PC-3 (cell line): ENCODE results near the gene C2orf74. TPM values are rescaled to one million over a fixed set of nuclear protein-coding genes. Genes with fewer than 3 reads are reported as not detected.

ENCODE experiments used
- ATAC-seq: fragments of 200-7000 bp; cut with Tn5 transposase; 2 replicates; pipeline ENCODE4 v1.9.1; 2020; ENCODE audit warnings: mild to moderate bottlenecking, moderate library complexity
- BruUV-seq: library from RNA; stranded (reverse); fragments of 400-500 nt; replicated peaks from 2 replicates; lab custom pipeline; 2021; lab: Mats Ljungman, UMichigan
- CTCF ChIA-PET: fragments of 300-600 bp; sonication (Branson Sonifier 250); formaldehyde crosslinking; loops from one replicate; lab custom pipeline; 2022; ENCODE audit warnings: antibody characterized with exemption; lab: Charles Lee
- POLR2A ChIA-PET: fragments of 300-600 bp; sonication (Branson Sonifier 250); formaldehyde crosslinking; loops from one replicate; lab custom pipeline; 2022; ENCODE audit warnings: antibody characterized with exemption; ENCODE audit not compliant: unreplicated experiment; lab: Charles Lee
- DNase-seq: peaks from one replicate; pipeline ENCODE4 v3.0.0-alpha.2; 2015
- H2AFZ ChIP-seq: fragments of 300-600 bp; sonication (generic); 2 replicates; pipeline ENCODE4 v1.6.0; 2016; ENCODE audit warnings: antibody characterized with exemption, low read length
- H3F3A ChIP-seq: fragments of 300-600 bp; sonication (generic); one replicate; pipeline ENCODE4 v1.6.0; 2017; ENCODE audit warnings: antibody characterized with exemption, low read length, control low read depth, mild to moderate bottlenecking; ENCODE audit not compliant: unreplicated experiment
- H3K27ac ChIP-seq: fragments of 300-600 bp; sonication (generic); 2 replicates; pipeline ENCODE4 v1.5.1; 2016; ENCODE audit warnings: mild to moderate bottlenecking, low read length
- H3K27me3 ChIP-seq: fragments of 300-600 bp; sonication (generic); 2 replicates; pipeline ENCODE4 v1.6.1; 2016; ENCODE audit warnings: low read length, mixed read lengths
- H3K36me3 ChIP-seq: fragments of 300-600 bp; sonication (generic); 2 replicates; pipeline ENCODE4 v1.6.1; 2016; ENCODE audit warnings: low read depth, mixed run types, low read length, mixed read lengths
- H3K4me1 ChIP-seq: fragments of 300-600 bp; sonication (generic); 2 replicates; pipeline ENCODE4 v1.5.1; 2016; ENCODE audit warnings: low read length; ENCODE audit not compliant: insufficient read depth
- H3K4me2 ChIP-seq: fragments of 300-600 bp; sonication (generic); 2 replicates; pipeline ENCODE4 v1.6.0; 2016; ENCODE audit warnings: low read length
- H3K4me3 ChIP-seq: fragments of 300-600 bp; sonication (generic); 2 replicates; pipeline ENCODE4 v1.5.1; 2016; ENCODE audit warnings: mild to moderate bottlenecking, low read length, mixed read lengths
- H3K79me2 ChIP-seq: fragments of 300-600 bp; sonication (generic); 2 replicates; pipeline ENCODE4 v1.6.1; 2017; ENCODE audit warnings: low read length, mixed read lengths
- H3K9ac ChIP-seq: fragments of 300-600 bp; sonication (generic); 2 replicates; pipeline ENCODE4 v1.6.0; 2016; ENCODE audit warnings: mild to moderate bottlenecking, low read length
- H3K9me2 ChIP-seq: fragments of 300-600 bp; sonication (generic); replicated peaks from 2 replicates; pipeline ENCODE4 v1.6.1; 2016; ENCODE audit warnings: mixed run types, low read length, mixed read lengths
- H3K9me3 ChIP-seq: fragments of 300-600 bp; sonication (generic); 2 replicates; pipeline ENCODE4 v1.6.1; 2016; ENCODE audit warnings: low read length, mixed read lengths
- H4K20me1 ChIP-seq: fragments of 300-600 bp; sonication (generic); 2 replicates; pipeline ENCODE4 v1.6.1; 2016; ENCODE audit warnings: low read length, mixed read lengths
- EZH2 ChIP-seq: fragments of 300-600 bp; sonication (generic); IDR thresholded peaks from one replicate; pipeline ENCODE4 v1.6.1; 2017; ENCODE audit warnings: antibody characterized with exemption, mild to moderate bottlenecking, low read length; ENCODE audit not compliant: unreplicated experiment
- EZH2phosphoT487 ChIP-seq: fragments of 300-600 bp; sonication (generic); IDR thresholded peaks from 2 replicates; pipeline ENCODE4 v1.6.1; 2018; ENCODE audit warnings: mild to moderate bottlenecking, antibody characterized with exemption, low read length, borderline replicate concordance
- intact Hi-C: fragments of 100-400 bp; cut with micrococcal nuclease; formaldehyde crosslinking; loops from 2 replicates; pipeline ENCODE4 v1.9.0; 2023
- total RNA-seq: library from RNA; depleted of rRNA; stranded (reverse); fragments of >200 nt; gene quantifications from 2 replicates; pipeline ENCODE4 v1.2.3, GENCODE V29; 2014
- TF ChIP-seq, protein P1 (sequence below): fragments of 300-600 bp; sonication (generic); conservative IDR thresholded peaks from 2 replicates; pipeline ENCODE4 v1.5.1; 2017; ENCODE audit warnings: antibody characterized with exemption, low read depth, mild to moderate bottlenecking, low read length

C2orf74 gene
- total RNA-seq, 1 experiment from 2014 or later: 16.8 TPM

DNA sequence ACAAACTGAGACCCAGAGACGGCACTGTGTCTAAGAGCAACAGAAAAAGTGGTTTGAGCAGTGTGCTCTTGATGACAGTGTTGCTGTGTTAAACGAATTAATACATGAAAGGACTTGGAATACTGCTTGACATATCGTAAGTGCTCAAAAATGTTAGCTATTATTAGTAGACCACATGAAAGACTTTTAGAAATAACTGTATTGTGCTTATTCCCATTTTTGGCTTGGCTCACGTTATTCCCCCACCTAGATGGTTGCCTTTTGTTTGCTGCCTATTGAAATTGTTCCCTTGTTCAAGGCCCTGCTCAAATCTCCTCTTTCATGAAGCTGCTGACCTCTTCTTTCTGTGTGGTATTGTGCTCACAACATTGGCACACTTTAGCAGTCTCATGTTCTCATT, 27.8 kb upstream of the C2orf74 start:
- no peak overlapping the region for H3K4me2 ChIP-seq
- H3K9me2 ChIP-seq: no peaks in the 10 kb centered on the region
- no peak for ATAC-seq
- H4K20me1 ChIP-seq: no peaks in the 10 kb centered on the region
- TF ChIP-seq, protein P1, sequence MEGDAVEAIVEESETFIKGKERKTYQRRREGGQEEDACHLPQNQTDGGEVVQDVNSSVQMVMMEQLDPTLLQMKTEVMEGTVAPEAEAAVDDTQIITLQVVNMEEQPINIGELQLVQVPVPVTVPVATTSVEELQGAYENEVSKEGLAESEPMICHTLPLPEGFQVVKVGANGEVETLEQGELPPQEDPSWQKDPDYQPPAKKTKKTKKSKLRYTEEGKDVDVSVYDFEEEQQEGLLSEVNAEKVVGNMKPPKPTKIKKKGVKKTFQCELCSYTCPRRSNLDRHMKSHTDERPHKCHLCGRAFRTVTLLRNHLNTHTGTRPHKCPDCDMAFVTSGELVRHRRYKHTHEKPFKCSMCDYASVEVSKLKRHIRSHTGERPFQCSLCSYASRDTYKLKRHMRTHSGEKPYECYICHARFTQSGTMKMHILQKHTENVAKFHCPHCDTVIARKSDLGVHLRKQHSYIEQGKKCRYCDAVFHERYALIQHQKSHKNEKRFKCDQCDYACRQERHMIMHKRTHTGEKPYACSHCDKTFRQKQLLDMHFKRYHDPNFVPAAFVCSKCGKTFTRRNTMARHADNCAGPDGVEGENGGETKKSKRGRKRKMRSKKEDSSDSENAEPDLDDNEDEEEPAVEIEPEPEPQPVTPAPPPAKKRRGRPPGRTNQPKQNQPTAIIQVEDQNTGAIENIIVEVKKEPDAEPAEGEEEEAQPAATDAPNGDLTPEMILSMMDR: no peak
- no peak for TF ChIP-seq EZH2phosphoT487
- no peak for TF ChIP-seq EZH2
- H3F3A ChIP-seq: peaks cover 5% of the 10 kb centered on the region
- H3K27ac ChIP-seq: no peak overlapping the region
- no peak overlapping the region for H3K4me3 ChIP-seq
- CTCF ChIA-PET: no interaction called here
- no peaks in the 10 kb centered on the region for H3K79me2 ChIP-seq
- H2AFZ ChIP-seq: no peak overlapping the region
- no peak overlapping the region for H3K9ac ChIP-seq
- H3K36me3 ChIP-seq: no peaks in the 10 kb centered on the region
- no TSS peak for BruUV-seq
- H3K27me3 ChIP-seq: no peaks in the 10 kb centered on the region
- DNase-seq: no peak
- no peaks in the 10 kb centered on the region for H3K4me1 ChIP-seq
- H3K9me3 ChIP-seq: no peaks in the 10 kb centered on the region
- intact Hi-C loops: loop anchor here (2.0 to 10.0 kb wide), 2 partner anchors 499 to 761 kb away; no protein-coding TSS in a partner anchor
- POLR2A ChIA-PET: no interaction called here

DNA sequence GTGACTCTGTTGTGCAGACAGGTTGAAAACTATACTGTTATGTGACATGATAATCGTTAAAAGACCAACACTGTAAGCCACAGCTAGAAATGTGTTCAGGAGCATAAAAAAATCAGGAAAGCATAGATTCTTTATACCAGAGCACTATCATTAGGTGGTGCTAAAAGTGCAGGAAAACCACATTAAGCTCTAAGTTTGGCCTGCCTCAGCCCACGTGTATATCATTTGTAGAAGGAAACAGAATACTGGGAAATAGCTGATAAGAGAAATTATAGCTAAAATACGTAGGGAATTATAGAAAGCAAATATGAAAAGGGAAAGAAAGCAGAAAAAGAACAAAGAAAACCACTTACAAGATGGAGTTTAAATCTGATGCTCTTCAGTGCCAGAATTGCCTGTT, 26.5 kb upstream of the C2orf74 start:
- H3K9ac ChIP-seq: no peak overlapping the region
- intact Hi-C loops: loop anchor here (2.0 to 10.0 kb wide), 2 partner anchors 497 to 759 kb away; no protein-coding TSS in a partner anchor
- H3K79me2 ChIP-seq: no peaks in the 10 kb centered on the region
- TF ChIP-seq, protein P1: peak; percentile 66
- TF ChIP-seq EZH2phosphoT487: no peak
- no peaks in the 10 kb centered on the region for H3K9me2 ChIP-seq
- H3K4me2 ChIP-seq: no peak overlapping the region
- DNase-seq (peak; percentile 52), ATAC-seq (peak; percentile 88)
- no peak overlapping the region for H3K27ac ChIP-seq
- H2AFZ ChIP-seq: peak overlapping the region; percentile 56
- ChIA-PET POLR2A (interaction anchor here (0.5 kb wide), 1 partner anchor 143 kb away, joined by 4 read pairs; no protein-coding TSS in a partner anchor), CTCF (interaction anchor here (0.5 to 1.2 kb wide), 11 partner anchors 9 to 762 kb away, joined by 3 to 6 read pairs (median 4); no protein-coding TSS in a partner anchor)
- no peaks in the 10 kb centered on the region for H3K27me3 ChIP-seq
- no peaks in the 10 kb centered on the region for H3K9me3 ChIP-seq
- no peaks in the 10 kb centered on the region for H3K4me1 ChIP-seq
- no TSS peak for BruUV-seq
- H3K36me3 ChIP-seq: no peaks in the 10 kb centered on the region
- peaks cover 5% of the 10 kb centered on the region for H3F3A ChIP-seq
- H4K20me1 ChIP-seq: no peaks in the 10 kb centered on the region
- no peak overlapping the region for H3K4me3 ChIP-seq

DNA sequence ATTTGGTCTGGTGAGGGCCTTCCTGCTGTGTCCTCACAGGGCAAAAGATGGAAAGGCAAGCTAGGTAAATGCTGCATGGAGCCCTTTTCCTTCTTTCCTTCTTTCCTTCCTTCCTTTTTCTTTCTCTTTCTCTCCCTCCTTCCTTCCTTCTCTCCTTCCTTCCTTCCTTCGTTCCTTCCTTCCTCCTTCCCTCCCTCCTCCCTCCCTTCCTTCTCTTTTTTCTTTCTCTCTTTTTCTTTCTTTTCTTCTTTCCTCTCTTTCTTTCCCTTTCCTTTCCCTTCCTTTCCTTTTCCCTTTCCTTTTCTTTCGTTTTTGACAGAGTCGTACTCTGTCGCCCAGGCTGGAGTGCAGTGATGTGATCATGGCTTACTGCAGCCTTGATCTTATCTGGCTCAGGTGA, 23.1 kb upstream of the C2orf74 start:
- no peaks in the 10 kb centered on the region for H3K27me3 ChIP-seq
- no peak overlapping the region for H2AFZ ChIP-seq
- no peaks in the 10 kb centered on the region for H3K9me2 ChIP-seq
- no peak overlapping the region for H3K9ac ChIP-seq
- intact Hi-C loops: loop anchor here (10.0 kb wide), 1 partner anchor 756 kb away; no protein-coding TSS in a partner anchor
- ATAC-seq (no peak), DNase-seq (no peak)
- no peak overlapping the region for H3K4me2 ChIP-seq
- H3K36me3 ChIP-seq: no peaks in the 10 kb centered on the region
- H3K79me2 ChIP-seq: no peaks in the 10 kb centered on the region
- no peaks in the 10 kb centered on the region for H3K9me3 ChIP-seq
- H3K4me1 ChIP-seq: no peaks in the 10 kb centered on the region
- no peak overlapping the region for H3K4me3 ChIP-seq
- no peak overlapping the region for H3K27ac ChIP-seq
- CTCF ChIA-PET: interaction anchor here (0.6 kb wide), 1 partner anchor 17 kb away, joined by 3 read pairs; no protein-coding TSS in a partner anchor
- H4K20me1 ChIP-seq: no peaks in the 10 kb centered on the region
- no TSS peak for BruUV-seq
- H3F3A ChIP-seq: peaks cover 5% of the 10 kb centered on the region
- POLR2A ChIA-PET: no interaction called here
- TF ChIP-seq EZH2phosphoT487 (no peak), EZH2 (no peak)
- TF ChIP-seq, protein P1: no peak
